NCI-H748 (cell line): ENCODE data around the gene PSMA7.

Source experiments
- DNase-seq: peaks from one replicate; lab custom pipeline; 2025; ENCODE audit not compliant: unreplicated experiment; lab: John Stamatoyannopoulos, UW

PSMA7 gene

DNA sequence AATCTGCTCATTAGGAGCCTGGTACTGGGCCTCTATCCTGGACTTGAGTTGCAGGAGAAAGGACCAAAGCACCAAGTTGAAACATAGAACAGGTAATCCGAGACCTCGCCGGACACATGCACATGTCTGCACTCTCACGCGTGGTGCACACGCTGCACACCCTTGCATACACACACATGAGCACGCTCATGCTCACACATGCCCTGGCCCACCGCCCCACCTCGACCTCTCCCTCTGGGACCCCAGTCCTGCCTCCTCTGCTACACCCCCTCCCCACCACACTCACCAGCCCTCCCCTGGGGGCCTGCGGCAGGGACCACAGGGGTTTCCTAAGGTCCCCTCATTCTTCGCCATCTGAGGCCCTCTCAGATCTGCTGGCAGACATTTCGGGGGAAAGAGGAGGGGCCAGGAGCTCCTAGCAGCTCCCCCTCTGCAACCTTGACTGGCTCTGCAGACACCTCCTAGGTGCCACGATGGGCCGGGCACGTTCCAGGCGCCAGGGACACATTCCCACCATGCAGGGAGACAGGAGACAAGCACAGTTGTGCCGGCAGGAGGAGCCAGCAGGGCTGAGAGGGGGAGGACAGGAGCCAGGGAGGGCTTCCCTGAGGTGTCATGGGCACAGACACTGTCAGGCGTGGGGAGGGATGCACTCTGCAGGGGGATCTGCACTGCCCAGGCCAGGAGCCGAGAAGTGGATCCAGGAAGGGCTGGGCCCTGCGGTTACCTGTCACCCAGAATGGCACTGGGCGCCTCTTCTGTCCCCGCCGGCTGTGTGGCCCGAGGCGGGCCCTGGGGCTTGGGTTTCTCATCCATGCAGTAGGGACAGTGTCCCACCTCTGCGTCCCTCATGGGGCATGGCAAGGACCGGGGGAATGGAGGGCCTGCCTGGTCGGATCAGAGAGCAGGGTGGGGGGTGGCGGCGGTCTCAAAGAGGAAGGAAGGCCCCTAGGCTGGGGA lies 46.5 kb downstream of the PSMA7 start:
- DNase-seq: no peak

DNA sequence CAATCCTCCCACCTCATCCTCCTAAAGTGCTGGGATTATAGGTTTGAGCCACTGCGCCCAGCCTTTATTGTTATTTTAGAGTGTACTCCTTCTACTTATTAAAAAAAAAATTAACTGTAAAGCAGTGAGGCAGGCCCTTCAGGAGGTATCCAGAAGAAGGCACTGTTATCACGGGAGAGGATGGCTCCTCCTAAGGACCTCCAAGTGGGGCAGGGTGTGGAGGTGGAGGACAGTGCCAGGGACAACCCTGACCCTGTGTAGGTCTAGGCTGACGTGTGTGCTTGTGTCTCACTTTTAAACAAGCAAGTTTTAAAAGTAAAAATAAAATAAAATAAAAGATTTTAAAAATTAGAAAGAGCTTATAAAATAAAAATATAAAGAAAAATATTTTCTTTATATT lies 53.8 kb downstream of the PSMA7 start:
- no peak for DNase-seq

DNA sequence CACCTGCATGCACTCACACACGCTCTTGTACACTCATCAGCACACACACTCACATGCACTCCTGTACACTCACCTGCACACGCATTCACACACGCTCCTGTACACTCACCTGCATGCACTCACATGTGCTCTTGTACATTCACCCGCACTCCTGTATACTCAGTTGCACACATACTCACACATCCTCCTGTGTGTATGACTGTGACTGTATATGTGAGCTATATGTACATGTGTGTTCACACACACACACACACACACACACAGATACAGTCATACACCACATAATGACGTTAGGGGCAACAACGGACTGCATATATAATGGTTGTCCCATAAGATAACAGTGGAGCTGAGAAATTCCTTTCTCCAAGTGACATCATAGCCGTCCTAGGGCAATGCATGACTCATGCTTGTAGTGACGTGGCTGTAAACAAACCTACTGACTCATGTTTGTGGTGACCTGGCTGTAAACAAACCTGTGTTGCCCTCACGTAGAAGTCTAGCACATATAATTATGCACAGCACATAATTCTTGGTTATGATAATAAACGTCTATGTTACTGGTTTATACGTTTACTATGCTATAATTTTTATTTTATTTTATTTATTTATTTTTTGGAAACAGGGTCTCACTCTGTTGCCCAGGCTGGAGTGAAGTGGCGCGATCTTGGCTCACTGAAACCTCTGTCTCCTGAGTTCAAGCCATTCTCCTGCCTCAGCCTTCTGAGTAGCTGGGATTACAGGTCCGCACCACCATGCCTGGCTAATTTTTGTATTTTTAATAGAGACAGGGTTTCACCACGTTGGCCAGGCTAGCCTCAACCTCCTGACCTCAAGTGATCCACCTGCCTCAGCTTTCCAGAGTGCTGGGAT lies 54.7 kb downstream of the PSMA7 start:
- DNase-seq: no peak

DNA sequence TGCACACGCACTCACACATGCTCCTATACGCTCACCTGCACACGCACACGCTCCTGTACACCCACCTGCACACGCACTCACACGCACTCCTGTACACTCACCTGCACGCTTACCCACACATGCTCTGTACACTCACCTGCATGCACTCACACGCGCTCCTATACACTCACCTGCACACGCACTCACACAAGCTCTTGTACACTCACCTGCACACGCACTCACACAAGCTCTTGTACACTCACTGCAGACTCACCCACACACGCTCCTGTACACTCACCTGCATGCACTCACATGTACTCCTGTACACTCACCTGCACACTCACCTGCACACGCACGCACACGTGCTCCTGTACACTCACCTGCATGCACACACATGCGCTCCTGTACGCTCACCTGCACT lies 55.6 kb downstream of the PSMA7 start:
- DNase-seq: no peak

DNA sequence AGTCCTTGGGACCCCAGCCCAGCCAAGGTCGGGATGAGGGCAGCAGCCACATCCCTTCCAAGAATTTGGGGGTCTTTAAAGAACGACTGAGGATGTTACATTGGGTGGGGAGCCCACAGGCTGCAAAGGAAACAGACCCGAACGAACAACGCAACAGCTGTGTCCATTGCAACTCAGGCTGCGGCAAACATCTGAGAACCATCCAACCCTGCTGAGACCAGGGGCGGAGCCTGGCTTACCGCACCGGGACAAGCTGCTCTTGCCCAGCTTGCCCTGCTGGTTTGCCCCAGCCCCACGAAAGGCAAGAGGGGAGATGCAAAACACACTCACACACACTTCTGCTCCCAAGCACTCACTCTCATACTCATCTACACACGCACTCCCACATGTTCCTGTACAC lies 56.0 kb downstream of the PSMA7 start:
- DNase-seq: peak; percentile 10
